Middle frontal gyrus (tissue), 1 donor: ENCODE data around the gene ATAD2B.

Source experiments
- DNase-seq: peaks from one replicate; pipeline ENCODE4 v3.0.0-alpha.2; 2015; ENCODE audit warnings: low spot score; ENCODE audit errors: extremely low spot score

ATAD2B gene

DNA sequence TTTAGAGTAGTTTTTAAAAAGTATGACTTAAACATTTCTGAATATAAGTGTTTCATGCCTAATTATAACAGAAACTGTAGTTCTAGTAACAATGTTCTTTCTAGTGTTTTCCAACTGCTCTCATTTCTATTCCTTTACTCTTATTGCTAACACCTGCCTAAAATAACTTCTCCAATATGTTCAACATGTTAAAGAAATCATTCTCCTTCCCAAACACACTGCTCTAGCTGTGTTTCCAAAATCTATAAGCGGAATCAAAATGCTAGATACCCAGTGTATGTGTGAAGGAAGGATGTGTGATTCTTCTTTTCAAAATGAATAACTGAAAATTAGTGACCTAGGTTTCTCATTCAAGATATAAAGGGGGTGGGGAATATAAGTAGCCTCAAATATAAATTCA lies 89.1 kb downstream of the ATAD2B start:
- peak; percentile 6 for DNase-seq

- no peak for DNase-seq
These were observed 89.9 kb downstream of the ATAD2B start for GRCh38 chr2:23836971-23837565.

DNA sequence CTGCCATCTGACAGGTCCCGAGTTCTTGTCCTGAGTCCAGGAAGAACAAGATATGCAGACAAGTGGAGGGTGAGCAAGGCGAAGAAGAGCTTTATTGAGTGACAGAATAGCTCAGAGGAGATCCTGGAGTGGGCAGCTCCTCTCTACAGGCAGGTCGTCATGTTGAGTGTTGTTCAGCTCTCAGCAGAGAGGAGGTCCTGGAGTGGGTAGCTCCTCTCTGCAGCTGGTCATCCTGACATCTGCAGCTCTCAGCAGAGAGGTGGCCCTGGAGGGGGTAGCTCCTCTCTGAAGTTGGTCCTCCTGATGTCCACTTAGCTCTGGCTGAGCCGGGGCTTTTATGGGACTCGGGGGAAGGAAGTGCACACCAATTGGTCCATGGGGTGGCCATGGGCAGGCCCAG lies 90.4 kb downstream of the ATAD2B start:
- no peak for DNase-seq

DNA sequence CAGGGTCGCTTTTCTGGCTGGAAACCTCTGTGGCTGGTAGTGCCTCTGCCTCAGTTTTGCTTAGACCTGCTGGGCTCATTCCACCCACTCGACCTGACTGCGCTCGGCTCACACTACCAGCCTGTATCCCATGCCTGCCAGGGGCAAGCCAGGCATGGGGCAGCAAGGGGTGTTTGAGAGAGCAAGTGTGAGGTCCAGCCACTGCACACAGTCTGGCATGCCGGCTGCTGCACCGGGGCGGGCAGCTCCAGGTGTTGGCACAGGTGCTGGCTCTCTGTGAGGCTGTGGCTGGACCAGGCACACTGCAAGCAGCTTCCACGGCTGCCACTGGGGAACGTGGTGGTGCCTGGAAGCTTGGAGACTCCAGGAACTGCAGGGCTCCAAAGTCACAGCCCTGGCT lies 90.9 kb downstream of the ATAD2B start:
- no peak for DNase-seq

DNA sequence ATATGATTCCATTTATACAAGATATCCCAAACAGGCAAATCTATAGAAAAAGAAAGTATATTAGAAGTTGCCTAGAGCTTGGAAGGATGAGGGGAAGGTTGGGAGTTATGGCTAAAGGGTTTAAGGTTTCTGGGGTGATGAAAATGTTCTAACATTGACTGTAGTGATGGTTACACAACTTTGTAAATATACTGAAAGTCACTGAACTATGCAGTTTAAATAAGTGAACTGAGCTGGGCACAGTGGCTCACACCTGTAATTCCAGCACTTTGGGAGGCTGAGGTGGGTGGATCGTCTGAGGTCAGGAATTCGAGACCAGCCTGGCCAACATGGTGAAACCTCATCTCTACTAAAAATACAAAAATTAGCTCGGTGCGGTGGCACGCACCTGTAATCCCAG lies 91.5 kb downstream of the ATAD2B start:
- DNase-seq = no peak

- no peak for DNase-seq
These were observed 97.9 kb downstream of the ATAD2B start for GRCh38 chr2:23828986-23829385.

DNA sequence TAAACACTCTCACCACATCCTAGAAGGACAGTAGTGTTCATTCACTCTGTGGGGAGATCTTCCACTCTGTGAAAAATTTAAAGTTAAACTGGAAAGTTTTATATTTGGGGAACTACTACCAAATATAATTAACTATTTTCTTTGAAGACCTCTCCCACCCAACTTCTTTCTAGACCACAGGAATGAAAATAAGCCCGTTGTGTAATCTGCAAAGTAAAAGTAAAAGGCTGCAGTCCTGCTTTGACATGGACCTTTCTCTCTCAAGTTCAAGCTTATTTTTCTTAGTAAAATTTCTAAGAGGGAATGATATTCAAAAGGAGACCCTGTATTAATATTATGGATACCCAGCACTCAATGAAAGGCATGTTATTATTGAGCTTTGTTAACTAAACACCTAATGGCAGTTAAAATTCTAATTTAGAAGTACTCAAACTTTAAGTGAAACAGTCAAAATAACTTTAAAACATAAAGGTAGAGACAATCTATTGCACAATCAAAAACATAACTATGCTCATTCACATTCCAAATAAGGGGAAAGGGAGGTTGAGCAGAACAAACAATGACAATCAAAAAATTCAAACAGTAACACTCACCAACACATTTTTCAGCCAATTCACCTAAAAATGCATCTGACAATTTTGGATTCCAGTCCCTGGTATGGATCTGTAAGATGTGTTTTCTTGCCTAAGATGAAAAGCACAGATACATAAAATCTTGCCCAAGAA lies 98.5 kb downstream of the ATAD2B start:
- no peak for DNase-seq

DNA sequence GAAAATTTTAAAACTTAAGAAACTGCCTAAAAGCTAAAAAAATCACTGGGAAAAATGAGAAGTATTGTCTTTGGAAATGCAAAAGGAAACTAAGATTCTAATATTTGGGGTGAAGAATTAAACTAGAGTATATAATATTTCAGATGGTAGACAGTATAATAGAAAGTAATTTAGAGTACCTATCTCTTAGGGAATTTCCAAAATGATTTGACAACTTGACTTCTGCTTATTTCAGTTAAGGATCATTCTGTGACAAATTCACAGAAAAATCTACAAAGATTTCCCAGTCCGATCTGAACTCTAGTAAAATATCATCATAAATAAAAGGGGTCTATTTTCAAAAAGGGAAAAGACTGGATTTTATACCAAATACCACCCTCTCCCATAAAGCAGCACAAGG lies 99.6 kb downstream of the ATAD2B start:
- DNase-seq = no peak

GRCh38 chr2:23826771-23827170 lies 100.2 kb downstream of the ATAD2B start:
- DNase-seq = no peak

DNA sequence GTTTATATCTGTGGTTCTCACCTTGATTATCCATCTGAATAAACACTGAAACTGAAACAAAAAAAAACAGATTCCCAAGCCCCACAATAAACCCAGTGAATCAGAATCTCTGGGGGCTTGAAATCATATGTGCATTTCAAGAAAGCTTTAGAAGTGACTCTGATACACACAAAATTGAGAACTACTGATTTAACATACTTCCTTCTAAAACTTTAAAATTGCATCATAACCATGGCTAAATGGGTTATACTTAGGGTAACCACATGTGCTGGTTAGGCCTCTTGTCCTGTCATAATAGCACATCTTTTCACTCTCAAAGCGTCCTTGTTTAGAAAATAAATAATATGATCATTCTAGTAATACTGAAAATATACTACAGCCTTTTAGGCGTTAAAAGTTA lies 100.9 kb downstream of the ATAD2B start:
- DNase-seq = no peak

DNA sequence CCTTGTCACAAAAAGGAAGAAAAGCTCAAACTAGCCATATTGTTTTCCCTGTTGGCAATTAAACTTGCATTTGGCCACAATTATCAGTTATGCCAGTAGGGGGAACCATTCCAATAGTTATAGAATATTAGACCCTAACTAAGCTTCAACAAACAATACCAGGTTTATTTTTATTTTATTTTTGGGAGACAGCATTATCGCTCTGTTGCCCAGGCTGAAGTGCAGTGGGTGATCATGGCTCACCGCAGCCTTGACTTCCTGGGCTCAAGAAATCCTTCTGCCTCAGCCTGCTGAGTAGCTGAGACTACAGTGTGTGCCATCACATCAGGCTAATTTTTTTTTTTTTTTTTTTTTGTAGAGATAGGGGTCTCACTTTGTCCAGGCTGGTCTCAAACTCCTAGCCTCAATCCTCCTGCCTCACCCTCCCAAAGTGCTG lies 102.1 kb downstream of the ATAD2B start:
- no peak for DNase-seq

GRCh38 chr2:23823863-23824262 lies 103.1 kb downstream of the ATAD2B start:
- DNase-seq = no peak

GRCh38 chr2:23814963-23815362 lies 112.0 kb downstream of the ATAD2B start:
- DNase-seq = no peak

DNA sequence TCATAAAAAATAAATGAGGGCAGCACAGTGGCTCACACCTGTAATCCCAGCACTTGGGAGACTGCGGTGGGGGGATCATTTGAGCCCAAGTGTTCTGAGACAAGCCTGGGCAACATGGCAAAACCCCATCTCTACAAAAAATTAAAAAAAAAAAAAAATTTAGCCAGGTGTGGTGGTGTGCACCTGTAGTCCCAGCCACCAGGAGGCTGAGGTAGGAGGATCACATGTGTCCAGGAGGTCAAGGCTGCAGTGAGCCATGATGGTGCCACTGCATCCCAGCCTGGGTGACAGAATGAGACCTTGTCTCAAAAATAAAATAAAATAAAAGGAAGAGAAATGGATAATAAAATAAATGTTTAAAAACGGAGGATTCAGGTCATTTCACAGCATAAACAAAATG lies 113.5 kb downstream of the ATAD2B start:
- no peak for DNase-seq

DNA sequence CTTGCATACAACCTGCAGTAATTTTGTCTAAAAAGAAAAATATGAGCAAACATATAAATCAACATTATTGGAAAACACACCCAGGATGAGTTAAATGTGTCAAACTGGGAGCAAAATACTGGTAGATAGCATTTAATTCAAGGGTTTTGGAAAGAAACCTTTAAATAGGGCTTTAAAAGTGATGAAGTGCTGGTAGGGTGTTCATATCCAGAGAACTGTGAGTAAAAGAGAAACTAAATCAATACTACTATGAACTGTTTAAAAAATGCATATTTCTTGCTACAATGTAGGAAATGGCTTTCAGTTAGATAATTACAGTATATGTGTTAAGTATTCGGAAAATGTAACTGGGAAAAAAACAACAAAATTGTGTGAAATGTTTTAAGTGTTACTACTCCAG lies 117.8 kb downstream of the ATAD2B start:
- no peak for DNase-seq

- no peak for DNase-seq
These were observed 120.2 kb downstream of the ATAD2B start for GRCh38 chr2:23806665-23807249.

DNA sequence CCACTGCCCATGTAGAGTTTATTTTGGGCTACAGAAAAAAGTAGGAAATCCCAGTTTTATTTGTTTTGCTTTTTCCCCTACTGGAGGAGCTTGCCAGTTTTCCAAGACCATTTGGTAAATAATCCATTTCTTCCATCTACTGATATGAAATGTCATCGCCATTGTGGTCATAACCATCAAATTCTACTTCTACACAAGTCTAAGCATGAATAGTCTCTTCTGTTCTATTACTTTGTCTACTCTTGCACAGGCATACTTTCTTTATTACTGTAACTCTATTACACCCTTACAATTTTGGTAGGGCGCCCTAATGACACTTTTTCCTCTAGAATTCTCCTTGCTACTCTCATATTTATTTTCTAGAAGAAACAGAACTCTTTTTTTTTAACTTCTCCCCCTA lies 120.7 kb downstream of the ATAD2B start:
- no peak for DNase-seq

DNA sequence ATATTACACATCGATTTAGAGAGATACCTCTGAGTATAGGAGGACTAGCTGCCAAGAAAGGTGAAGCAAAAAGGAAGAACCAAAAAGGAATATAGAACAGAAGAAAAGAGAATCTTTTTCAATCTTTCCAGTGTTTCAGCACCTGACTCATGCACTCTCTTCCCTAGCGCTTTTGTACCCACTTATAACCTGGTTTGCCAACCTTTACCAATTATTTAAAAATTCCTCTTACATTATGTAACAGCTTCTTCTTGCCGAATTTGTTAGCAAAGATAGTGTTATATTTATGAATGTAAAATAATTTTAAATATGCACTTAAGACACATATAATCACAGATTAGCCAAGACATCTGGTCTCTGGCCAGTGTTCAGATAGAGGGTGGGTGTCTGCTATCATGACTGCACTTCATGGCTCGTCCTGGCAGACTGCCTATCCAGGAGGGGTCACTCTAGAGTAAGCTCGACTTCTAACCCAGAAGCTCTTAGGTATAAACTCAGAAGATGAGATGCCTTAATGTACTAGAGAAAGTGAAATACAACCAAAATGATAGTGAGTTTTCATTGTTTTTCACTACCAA lies 122.9 kb downstream of the ATAD2B start:
- no peak for DNase-seq

DNA sequence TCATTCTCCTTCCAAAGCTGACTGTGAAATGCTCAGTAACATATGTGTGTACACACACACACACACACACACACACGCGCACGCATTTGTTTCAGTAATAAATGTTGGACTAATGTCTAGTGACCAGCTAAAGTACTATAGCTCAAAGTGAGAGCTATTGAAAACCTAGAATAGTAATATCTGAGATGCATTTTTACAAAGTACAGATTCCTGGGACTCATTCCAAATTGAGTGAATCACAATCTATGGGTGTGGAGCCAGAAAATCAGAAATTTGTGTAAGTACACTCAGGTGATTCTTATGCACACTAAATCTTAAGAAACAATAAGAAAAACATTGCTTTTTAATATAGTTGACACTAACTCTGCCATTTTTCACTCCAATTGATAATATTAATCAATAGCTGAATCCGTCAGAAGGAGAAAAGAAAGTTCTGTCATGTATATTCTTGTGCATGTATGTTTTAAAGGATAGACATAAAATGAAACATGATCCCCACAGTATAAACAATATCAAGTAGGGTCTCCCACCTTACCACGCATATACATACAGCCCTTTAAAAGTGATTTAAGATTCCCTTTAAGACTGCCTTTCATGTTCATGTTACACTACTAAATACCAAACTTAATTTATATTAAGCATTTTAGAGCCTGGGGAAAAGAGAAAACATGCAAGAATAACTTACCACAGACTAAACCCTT lies 123.5 kb downstream of the ATAD2B start:
- no peak for DNase-seq

DNA sequence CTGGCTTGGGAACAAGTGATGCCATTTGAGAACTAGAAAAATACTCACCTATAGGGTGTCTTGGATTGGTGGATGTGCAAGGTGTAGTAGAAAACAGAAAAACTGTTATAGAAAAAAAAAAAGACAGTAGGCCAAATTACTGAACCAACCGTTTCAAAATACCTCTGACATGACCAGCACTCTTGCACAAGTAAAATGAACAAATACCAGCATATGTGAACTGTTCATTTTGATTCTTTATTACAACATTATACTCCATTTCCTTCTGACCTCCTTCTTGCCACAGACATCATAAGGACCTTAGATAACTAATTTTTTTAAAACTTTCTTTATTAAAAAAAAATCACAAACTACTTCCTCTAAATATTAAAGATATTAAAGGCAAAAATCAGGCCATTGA lies 125.5 kb downstream of the ATAD2B start:
- no peak for DNase-seq

DNA sequence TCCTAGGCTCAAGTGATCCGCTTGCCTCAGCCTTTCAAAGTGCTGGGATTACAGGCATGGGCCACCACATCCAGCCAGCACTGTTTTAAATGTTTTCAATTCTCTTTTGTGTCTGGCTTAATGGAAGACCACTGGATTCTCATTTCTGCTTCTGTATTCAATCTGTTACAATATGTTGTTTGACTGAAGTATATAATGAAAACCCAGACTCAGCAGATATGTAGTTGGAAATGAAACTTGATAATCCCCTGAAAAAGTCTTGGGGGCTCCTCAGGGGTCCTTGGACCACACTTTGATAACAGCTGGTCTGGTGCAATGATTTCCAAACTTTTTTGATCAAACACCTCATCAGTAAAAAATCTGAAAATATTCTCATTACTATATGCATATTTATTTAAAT lies 132.7 kb downstream of the ATAD2B start:
- DNase-seq = no peak

DNA sequence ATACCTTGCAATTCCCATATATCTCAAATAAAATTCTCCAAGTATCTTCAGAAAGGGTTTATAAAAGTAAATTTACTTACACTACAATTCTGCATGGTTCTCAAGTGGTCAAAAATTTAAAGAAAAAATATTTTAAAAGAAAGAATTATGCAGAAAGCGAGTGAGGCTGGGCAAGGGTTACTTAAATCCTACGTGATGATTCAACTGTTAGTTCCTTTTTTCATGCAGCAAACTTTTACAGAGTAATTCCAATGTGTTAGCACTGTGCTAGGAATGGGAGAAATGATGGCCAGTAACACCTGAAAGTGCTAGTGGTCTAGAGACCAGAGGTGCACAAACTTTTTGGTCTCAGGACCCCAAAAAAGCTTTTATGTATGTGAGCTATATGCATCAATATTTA lies 133.4 kb downstream of the ATAD2B start:
- DNase-seq = no peak
